NCI-H146 treated with DMSO at 0.1 percent for 48 hours (cell line): ENCODE measurements around the gene RNF14.
A peak's percentile ranks its signal among the peaks of the same experiment; 100 is the strongest.
"Not testable (repeated sequence)": the region's sequence is repeated elsewhere in the genome, so short reads cannot be mapped to it uniquely, and the experiment has no call there.

Experiments used
- DNase-seq: peaks from one replicate; lab custom pipeline; 2025; ENCODE audit not compliant: unreplicated experiment; lab: John Stamatoyannopoulos, UW

The RNF14 gene, protein sequence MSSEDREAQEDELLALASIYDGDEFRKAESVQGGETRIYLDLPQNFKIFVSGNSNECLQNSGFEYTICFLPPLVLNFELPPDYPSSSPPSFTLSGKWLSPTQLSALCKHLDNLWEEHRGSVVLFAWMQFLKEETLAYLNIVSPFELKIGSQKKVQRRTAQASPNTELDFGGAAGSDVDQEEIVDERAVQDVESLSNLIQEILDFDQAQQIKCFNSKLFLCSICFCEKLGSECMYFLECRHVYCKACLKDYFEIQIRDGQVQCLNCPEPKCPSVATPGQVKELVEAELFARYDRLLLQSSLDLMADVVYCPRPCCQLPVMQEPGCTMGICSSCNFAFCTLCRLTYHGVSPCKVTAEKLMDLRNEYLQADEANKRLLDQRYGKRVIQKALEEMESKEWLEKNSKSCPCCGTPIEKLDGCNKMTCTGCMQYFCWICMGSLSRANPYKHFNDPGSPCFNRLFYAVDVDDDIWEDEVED

DNA sequence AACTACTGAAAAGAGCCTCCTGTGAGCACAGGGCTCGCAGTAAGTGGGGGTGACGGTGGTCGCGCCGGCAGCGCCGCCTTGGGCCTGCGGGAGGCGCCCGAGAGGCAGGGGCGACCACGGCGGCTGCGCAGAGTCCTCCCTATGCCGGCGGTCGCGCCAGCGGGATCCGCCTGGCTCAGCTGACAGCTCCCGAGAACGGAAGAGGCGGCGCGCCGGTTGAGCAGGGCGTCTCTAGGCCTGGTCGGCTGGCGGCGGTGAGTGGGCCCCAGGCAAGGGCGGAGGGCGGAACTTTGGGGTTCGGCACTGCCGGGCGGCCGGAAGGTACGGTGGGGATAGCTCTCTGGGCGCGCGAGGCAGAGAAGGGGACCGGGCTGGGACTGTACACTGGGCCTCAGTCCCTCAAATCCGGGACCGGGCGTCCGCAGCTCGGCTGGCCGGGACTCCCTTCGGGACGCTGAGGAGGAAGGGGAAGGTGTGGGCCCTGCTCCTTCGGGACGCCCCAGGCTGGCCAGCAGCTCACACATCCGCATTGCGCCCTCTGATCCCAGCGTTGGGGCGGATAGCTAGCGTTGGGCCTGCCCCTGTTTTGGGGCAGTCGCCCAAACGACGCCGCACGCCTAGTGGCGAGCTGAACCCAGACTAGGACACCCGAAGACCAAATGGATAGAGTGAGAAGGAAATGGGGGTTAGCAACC is at the start of gene RNF14:
TSS of gene RNF14 (plus strand) at position 192 of the 695 bp plus-strand sequence. CDS start 4,484 bp downstream, outside the sequence.
- DNase-seq: peak; percentile 58

DNA sequence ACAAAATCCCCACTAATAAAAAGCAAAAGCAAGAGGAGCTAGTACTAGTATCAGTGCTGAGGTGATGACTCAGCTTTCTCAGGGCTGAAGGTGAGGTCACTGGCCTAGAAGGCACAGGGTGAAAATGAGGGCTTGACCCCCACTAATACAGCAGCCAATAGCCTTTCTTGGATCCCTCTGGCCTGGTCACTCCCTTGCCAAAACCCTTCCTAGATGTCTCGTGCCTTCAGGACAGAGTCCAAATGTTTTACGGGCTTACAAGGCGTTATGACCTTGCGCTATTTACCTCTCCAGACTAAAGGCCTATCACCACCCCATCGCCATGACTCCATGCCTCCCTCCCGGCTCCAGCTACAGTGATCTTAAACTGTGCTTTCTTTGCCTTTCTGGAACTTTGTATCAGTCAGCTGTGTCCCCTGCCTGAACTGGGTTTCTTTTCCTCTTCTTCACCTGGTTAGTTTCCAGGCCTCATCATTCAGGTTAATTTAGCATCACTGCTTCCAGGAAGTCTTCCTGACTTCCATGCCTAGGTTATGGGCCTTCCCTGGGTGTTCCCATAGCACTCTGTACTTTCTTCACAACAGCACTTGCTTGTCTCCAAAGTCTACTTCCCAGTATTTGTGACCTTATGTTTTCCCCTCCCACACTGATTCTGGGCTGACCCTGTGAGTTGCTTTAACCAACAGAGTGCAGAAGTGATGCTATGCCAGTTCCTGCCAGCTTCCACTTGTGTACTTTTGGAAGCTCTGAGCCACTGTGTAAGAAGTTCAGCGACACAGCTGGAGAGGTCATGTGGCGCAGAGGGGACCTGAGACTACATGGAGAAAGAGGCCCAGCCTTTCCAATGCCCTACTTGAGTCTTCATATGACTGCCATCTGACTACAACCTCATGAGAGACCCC is 49.4 kb upstream of the RNF14 start:
- DNase-seq: no peak

DNA sequence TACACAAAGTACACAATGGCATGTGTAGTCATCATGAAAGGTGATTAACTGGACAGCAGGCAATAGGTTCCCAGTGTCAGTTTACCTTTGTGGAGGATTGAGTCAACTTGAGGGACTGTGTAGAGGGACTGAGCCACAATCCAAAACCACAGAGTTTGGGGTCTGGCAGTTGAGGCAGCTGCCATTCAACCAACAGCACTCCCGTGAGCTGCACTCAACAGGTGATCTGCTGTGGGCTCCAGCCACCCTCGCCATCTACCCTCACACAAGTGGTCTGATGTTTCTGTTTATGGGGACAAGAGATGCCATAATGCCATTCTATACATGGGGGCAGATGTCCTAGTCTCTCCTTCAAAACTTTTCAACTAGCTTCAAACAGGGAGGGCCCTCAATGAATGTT is 48.1 kb upstream of the RNF14 start:
- no peak for DNase-seq

DNA sequence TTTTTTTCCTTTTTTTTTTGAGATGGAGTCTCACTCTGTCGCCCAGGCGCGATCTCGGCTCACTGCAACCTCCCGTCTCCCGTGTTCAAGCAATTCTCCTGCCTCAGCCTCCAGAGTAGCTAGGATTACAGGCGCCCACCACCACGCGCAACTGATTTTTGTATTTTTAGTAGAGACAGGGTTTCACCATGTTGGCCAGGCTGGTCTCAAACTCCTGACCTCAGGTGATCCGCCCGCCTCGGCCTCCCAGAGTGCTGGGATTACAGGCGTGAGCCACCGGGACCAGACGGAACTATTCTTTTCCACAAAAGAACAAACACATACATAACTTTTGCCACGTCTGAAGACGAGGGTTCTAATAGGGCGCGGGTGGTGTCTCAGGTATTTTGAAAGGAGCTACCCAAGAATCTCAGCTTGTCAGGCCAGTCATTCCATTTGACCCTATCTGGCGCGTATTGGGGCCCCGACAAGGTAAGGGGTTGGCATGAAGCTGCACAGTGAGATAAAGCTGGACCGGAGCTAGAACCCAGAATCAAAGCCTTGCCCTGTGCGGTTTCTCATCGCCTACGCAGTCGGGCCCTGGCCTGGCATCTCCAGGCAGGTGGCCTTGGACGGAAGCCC is 46.0 kb upstream of the RNF14 start:
- not testable (repeated sequence) for DNase-seq

DNA sequence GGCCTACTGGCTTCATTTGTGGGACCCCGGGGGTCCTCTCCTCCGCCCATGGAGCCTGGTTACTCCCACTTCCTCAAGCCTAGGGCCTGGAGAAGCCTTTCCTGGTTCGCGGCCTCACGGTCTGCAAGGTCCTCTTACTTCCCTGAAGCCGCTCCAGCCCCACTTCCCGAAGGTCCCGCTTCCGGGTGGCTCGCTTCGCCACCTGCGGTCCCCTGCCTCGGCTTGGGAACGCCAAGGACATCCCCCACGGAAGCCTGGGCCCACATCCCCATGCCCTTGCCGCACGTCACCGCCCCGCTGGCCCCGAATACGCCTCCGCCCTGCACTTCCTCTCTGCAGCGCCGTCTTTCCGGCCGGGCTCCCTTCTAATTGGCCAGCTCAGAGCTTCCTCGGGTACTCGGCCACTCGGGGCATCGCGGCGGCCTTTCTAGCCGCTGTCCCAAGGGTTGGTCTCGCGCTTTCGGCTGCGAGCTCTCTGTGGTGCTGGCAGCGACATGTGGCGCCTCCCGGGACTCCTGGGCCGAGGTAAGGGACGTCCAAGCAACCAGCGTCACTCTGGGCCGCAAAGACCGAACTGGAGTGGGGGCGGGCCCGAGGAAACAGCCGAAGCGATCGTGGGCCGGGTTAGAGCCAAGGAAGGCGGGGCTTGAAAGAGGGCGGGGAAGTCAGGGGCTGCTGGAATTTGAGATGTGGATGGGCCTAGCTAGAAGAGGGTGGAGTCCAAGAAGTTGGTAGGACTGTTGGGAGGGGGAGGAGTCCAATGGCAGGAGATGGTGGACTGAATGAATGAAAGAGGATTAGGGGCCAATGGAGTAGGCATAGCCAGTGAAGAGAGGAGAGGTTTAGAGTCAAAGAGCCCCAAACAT is 45.2 kb upstream of the RNF14 start, which contains the start of gene DELE1:
TSS of gene DELE1 (plus strand) at position 424 of the 866 bp plus-strand sequence. CDS start at position 495, 71 bp downstream.
- peak; percentile 82 for DNase-seq

DNA sequence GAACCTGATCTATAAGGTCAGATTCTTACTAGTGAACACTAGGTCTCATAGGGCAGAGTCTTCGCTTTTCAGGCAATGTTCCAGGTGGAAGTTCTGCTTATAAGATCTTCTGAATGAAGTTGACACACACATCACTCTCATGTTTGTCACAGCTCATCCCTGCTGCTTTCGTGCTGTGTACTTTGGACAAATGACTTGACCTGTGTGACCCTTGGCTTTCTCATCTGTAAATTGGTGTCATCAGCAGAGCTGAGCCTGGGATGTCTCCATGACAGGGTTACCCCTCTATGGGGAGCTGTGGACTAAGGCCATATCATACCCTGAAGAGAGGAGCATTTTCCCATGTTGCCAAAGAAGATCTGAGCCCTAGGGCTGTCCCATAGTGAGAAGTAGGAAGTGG is 42.5 kb upstream of the RNF14 start:
- DNase-seq: no peak

DNA sequence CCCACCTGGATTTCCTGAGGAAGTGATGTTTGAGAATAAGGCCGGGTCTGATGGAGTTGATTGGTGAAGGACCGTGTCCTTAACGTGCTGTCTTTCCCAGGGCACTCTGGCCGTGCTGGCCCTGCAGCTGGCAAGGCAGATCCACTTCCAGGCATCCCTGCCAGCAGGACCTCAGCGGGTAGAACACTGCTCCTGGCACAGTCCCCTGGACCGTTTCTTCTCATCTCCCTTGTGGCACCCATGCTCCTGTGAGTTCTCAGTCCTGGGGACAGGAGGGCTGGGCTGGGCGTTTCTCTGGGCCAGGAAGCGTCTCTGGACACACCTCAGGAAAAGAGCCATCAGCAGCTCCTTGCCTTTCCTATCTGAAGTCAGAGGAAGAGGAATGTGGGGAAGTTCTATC is 40.9 kb upstream of the RNF14 start:
- no peak for DNase-seq

DNA sequence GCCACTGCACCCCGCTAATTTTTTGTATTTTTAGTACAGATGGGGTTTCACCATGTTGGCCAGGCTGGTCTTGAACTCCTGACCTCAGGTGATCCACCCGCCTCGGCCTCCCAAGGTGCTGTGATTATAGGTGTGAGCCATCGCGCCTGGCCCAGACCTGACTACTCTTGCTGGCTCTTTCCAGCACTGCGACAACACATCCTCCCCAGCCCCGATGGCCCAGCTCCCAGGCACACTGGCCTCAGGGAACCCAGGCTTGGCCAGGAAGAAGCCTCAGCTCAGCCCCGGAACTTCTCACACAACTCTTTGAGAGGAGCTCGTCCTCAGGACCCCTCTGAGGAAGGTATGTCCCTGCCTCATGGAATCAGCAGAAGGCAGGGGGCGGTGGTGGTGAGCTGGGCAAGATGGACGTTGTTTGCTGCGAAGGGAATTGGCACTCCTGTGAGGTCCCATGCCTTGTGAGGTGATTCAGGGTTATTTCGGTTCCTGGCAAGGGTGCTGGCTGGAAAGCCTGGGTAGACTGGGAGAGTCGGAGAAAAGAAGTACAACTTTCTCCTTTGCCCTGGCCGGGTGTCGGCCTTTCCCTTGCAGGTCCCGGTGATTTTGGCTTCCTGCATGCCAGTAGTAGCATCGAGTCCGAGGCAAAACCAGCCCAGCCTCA is 39.4 kb upstream of the RNF14 start:
- no peak for DNase-seq

DNA sequence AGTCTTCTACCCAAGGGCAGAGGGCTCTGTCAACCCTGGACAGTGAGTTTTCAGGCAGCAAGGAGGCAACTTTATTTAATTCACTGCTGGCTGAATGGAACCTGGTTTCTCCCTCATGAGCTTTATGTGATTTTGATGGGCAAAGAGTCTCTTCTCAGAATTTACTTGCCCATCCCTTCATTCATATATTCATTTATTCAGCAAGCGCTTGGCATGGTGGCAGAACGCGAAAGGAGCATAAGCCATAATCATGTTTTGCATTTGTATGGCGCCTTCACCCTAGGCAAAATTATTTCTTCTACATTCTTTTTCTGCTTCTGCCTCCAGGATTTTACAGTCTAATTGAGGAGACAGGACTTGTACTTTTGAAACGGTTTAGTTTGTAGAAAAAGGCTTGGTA is 37.2 kb upstream of the RNF14 start:
- no peak for DNase-seq

DNA sequence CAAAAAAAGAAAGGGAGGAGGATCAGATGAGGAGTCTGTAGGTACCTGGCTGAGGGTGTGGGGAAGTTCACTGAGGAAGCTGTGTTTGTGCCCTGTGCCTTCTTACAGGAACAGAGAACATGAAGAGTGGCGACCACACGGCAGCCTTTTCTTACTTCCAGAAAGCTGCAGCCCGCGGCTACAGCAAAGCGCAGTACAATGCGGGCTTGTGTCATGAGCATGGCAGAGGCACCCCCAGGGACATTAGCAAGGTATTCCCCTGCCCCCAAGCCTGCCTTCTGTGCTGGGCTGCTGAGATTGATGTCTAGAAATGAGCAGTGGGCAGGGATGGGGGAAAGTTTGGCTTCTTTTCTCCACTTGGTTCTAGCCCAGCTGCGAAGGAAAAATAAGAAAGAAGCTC is 35.8 kb upstream of the RNF14 start:
- no peak for DNase-seq

DNA sequence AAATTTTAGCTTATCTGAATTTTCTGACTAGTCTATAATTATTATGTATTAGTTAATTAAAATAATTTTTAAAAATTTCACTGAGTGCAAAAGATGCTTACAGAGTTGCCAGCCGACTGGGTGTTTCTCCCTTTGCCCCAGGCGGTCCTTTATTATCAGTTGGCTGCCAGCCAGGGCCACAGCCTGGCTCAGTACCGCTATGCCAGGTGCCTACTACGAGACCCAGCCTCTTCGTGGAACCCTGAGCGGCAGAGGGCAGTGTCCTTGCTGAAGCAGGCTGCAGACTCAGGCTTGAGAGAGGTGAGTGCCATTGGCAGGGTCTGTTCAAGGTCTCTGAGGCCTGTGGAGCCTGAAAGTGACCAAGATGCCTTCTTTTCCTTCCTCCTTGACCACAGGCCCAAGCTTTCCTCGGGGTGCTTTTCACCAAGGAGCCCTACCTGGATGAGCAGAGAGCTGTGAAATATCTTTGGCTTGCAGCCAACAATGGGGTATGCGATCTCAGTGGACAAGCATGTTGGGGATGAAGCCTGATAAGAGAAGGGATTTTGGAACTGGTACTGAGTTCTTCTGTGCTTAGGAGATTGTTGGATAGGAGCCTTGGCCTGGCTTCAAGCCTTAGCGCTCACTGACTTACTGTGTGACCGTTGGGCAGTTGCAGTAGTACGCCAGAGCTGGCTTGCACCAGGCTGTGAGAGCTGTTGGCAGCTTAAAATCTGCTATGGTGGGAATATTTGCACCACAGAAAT is 34.6 kb upstream of the RNF14 start:
- DNase-seq: peak; percentile 52

DNA sequence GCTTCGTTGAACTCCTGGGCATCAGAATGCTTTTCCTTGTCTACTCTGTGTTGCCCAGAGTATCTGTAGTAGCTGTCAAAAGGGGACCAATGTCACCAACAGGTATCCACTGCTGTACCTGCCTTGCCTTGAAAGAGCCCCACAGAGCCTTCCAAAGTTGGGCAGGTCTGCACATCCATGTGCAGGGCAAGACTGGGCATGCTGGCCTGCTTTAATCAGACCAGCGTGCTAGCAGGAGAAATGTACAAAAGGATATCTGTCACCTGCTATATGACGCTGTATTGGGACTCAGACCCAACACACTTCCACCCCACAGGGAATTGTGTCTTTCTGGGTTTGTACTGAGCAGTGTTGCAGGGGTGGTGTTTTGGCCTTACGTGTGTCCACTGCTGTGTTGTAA is 33.4 kb upstream of the RNF14 start:
- DNase-seq: no peak

DNA sequence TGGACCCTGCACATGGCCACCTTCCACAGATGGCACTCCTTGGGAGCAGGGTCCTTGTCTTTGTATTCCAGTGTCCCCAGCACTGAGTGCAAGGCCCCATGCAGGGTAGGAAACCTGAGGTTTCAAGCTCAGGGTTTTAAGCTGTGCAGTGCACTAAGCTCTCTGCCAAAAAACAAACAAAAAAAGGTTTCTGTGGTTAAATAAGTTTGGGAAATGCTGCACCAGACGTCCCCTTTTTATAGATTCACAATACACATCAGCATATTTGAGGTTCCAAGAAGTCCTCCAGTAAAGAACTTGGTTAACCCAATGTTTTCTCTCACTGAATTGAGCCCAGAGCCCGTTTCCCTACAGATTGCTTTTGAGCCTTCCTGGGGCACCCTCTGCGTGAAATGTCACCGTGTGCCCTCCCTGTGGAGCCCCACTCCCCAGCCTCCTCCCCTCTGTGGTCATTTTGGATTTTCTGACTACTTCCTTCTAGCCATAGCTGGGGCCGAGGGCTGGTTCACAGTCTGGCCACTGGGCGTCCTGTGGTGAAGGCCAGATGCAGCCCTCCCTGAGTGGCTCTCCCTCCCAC is 28.1 kb upstream of the RNF14 start:
- DNase-seq: no peak

DNA sequence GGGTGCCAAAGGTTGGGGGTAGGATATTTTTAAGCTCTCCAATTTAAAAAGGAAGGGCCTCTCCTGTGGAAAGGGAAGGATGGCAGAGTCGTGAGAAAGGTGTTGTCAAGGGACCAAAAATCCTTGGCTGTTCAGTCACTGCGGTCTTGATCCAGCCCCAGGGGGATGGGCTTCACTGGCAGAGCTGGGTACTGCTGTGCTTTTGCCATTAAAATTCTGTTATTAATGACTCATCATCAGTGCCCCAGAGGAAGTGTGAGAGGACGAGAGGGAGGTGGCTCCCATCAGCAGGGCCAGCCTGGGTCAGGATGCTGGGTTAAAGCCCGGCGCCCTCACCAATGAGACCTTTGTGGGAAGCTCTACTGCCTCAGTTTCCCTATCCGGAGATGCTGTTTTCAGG is 27.6 kb upstream of the RNF14 start:
- DNase-seq: no peak

DNA sequence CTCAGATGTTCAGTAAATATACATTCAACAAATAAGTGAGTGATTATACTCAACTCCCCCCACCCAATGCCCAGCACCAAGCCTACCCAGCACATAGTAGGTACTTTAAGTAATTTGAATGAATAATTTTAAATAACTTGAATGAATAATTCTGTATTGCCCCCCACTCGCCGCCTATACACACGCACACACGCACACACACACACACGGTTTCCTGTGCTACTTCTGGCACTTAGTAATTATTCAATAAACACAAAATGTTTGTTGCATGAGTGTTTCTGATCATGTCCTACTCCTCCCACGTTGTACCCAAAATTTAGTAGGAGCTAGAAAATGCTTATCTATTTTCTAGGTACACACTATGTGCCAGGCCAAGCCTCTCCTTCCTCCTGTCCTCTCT is 27.1 kb upstream of the RNF14 start:
- DNase-seq: no peak

DNA sequence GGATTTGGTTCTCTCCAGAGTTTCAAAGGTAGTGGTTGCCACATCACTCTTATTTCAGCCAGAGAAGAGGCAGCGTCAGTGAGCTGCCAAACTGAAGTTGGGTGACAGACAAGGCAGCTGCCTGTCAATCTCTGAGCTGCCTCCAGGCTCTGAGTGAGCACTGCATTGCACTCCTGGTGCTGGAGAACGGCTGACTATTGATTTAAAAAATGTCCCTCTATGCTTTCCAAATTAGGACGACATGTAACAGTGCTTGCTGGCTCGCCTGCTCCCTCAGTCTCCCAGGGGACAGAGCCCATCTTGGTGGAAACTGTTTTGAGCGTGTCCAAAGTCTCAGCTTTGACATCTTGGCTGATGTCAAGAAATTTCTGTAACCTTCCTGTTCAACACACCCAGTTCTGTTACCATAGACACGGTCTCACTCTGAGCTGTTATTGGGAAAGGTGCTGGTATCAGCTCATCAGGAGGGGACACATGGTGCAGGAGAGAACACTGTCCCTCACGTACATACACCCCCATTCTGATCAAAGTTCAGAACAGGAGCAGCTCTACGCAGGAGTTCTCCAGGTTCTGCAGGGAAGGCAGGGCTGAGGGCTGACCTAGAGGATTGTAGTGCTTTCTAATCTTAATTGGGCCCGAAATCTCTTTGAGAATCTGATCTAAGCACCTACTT is 26.6 kb upstream of the RNF14 start:
- DNase-seq: no peak

DNA sequence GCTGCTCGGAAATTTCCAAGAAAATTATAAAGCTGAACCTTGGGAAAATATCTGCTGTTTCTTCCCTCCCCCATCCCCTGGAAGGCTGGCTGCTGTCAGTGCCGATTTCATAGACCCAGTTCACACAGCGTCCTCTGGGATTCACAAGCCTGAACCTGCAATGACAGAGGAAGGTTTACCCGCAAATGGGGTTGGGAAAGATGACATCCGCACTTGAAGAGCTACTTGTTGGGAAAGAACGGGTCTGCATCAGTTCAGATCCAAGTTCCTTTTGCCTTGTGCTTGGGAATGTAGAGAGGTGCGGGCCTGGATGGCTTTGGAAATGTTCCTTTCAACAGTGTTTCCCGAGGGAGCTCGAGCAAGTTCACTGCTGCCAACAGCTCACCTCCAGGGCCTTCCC is 24.8 kb upstream of the RNF14 start:
- DNase-seq: no peak
